HG02571 (cell line): ENCODE results near the gene AGTRAP.

ENCODE experiments used
- ATAC-seq: cut with Tn5 transposase; IDR thresholded peaks from one replicate; pipeline ENCODE4 v1.9.1; 2021; ENCODE audit warnings: mild to moderate bottlenecking, moderate library complexity; ENCODE audit not compliant: unreplicated experiment

The AGTRAP gene

GRCh38 chr1:11705596-11705995, 30.3 kb upstream of the AGTRAP start:
- ATAC-seq = no peak

GRCh38 chr1:11706292-11706691, 29.6 kb upstream of the AGTRAP start:
- ATAC-seq = no peak

GRCh38 chr1:11707621-11708276, 28.2 kb upstream of the AGTRAP start:
- no peak for ATAC-seq

- ATAC-seq = no peak
Observed at GRCh38 chr1:11708554-11709350, 27.2 kb upstream of the AGTRAP start.

- ATAC-seq = no peak
Observed at GRCh38 chr1:11711490-11711889, 24.4 kb upstream of the AGTRAP start.

GRCh38 chr1:11712285-11712684, 23.7 kb upstream of the AGTRAP start:
- ATAC-seq = no peak

- no peak for ATAC-seq
Observed at GRCh38 chr1:11713095-11713494, 22.8 kb upstream of the AGTRAP start.

- no peak for ATAC-seq
Observed at GRCh38 chr1:11714831-11715575, 20.9 kb upstream of the AGTRAP start.

GRCh38 chr1:11719313-11720032, 16.5 kb upstream of the AGTRAP start:
- ATAC-seq = no peak

- ATAC-seq = no peak
Observed at GRCh38 chr1:11720033-11720376, 15.9 kb upstream of the AGTRAP start.

GRCh38 chr1:11720525-11720924, 15.4 kb upstream of the AGTRAP start:
- ATAC-seq = no peak

GRCh38 chr1:11721311-11721710, 14.6 kb upstream of the AGTRAP start:
- no peak for ATAC-seq

- ATAC-seq = no peak
Observed at GRCh38 chr1:11722538-11722937, 13.4 kb upstream of the AGTRAP start.

- ATAC-seq = no peak
Observed at GRCh38 chr1:11725616-11726015, 10.3 kb upstream of the AGTRAP start.

- ATAC-seq = no peak
Observed at GRCh38 chr1:11727119-11727518, 8.8 kb upstream of the AGTRAP start.

- no peak for ATAC-seq
Observed at GRCh38 chr1:11728126-11728806, 7.7 kb upstream of the AGTRAP start.

GRCh38 chr1:11729155-11729497, 6.8 kb upstream of the AGTRAP start:
- no peak for ATAC-seq

- ATAC-seq = no peak
Observed at GRCh38 chr1:11729498-11730428, 6.2 kb upstream of the AGTRAP start.

GRCh38 chr1:11730429-11730891, 5.5 kb upstream of the AGTRAP start:
- no peak for ATAC-seq
